Skeletal muscle tissue (tissue), 4 donors: Measurements from ENCODE around the gene INTS4. TPM values are rescaled to one million over a fixed set of nuclear protein-coding genes. Genes with fewer than 3 reads are reported as not detected.
"Not testable (repeated sequence)": the region's sequence is repeated elsewhere in the genome, so short reads cannot be mapped to it uniquely, and the experiment has no call there.

Source experiments
- H3K27ac ChIP-seq: one replicate; pipeline ENCODE4 v1.7.0; 2013; ENCODE audit warnings: mild to moderate bottlenecking, low read depth, low read length, inconsistent platforms
- H3K27me3 ChIP-seq, 3 donors: one replicate each; pipeline ENCODE4 v1.7.0; 2013; ENCODE audit warnings: low read length in 3 of 3; ENCODE audit not compliant: control insufficient read depth in 3 of 3, insufficient read depth in 3 of 3
- H3K36me3 ChIP-seq, 3 donors: one replicate each; pipeline ENCODE4 v1.7.0; 2013; ENCODE audit warnings: low read length in 3 of 3; ENCODE audit not compliant: control insufficient read depth in 3 of 3, insufficient read depth in 3 of 3
- H3K4me1 ChIP-seq, 3 donors: one replicate each; pipeline ENCODE4 v1.7.0; 2013; ENCODE audit warnings: low read length in 3 of 3, mild to moderate bottlenecking in 3 of 3; ENCODE audit not compliant: control insufficient read depth in 3 of 3, insufficient read depth in 3 of 3
- H3K4me3 ChIP-seq, 3 donors: one replicate each; pipeline ENCODE4 v1.7.0; 2013; ENCODE audit warnings: low read length in 3 of 3
- H3K9ac ChIP-seq, 3 donors: one replicate each; pipeline ENCODE4 v1.7.0; 2013; ENCODE audit warnings: low read length in 3 of 3, mild to moderate bottlenecking in 3 of 3, moderate library complexity in 2 of 3, low read depth in 1 of 3
- H3K9me3 ChIP-seq, 3 donors: one replicate each; pipeline ENCODE4 v1.7.0; 2013; ENCODE audit warnings: low read length in 3 of 3; ENCODE audit not compliant: control insufficient read depth in 3 of 3
- total RNA-seq: library from RNA; depleted of rRNA; stranded (reverse); fragments of >200 nt; gene quantifications from one replicate; pipeline ENCODE4 v1.2.3, GENCODE V29; 2014
- donor health status: Osteomylitis.

INTS4 gene
- total RNA-seq, 1 donor from 2014 or later: 40.7 TPM

- H3K27me3 ChIP-seq, H3K36me3 ChIP-seq, H3K27ac ChIP-seq, H3K4me3 ChIP-seq, H3K4me1 ChIP-seq, H3K9ac ChIP-seq, H3K9me3 ChIP-seq: not testable (repeated sequence)
Measured at GRCh38 chr11:77913608-77914306, 80.7 kb downstream of the INTS4 start.

- not testable (repeated sequence) for H3K4me1 ChIP-seq, H3K36me3 ChIP-seq, H3K9ac ChIP-seq, H3K27me3 ChIP-seq, H3K4me3 ChIP-seq, H3K27ac ChIP-seq, H3K9me3 ChIP-seq
Measured at GRCh38 chr11:77910828-77911227, 83.6 kb downstream of the INTS4 start.

DNA sequence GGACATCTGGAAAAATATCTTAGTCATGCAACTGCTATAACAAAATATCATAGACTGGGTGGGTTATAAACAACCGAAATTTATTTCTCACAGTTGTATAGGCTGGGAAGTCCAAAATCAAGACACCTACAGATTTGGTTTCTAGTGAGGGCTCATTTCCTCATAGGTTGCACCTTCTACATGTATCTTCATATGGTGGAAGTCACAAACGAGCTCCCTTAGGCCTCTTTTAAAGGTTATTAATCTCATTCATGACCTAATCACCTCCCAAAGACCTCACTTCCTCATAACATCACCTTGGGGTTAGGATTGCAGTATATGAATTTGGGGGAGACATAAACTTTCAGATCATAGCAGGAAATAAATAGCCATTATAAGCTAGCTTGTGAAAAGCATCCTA is 85.2 kb downstream of the INTS4 start:
- H3K9ac ChIP-seq: no peak overlapping the region
- no peaks in the 10 kb centered on the region for H3K9me3 ChIP-seq
- peaks cover 0 to 7% (median 7%) of the 10 kb centered on the region in 3 donors for H3K36me3 ChIP-seq
- H3K27me3 ChIP-seq: no peaks in the 10 kb centered on the region
- no peak overlapping the region for H3K27ac ChIP-seq
- no peak overlapping the region for H3K4me3 ChIP-seq
- H3K4me1 ChIP-seq: no peaks in the 10 kb centered on the region

DNA sequence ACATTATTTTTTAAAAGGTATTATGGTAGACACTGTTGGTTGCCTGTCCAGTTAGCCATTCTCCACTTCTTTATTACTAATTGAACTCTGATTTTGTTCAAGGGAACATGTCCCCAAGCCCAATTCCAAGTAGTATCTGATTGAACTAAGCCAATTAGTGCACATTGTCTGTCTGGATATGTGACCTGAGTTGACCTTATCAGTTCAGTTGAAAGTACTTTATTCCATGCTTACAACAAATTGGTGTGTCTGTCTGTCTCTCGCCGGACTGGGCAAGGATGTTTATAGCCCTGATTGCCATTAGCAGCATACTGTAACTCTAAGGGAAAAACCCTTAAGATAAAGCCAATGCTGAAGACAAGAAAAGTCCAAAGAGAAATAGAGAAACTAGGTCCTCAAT is 85.6 kb downstream of the INTS4 start:
- H3K9ac ChIP-seq: no peak overlapping the region
- no peak overlapping the region for H3K4me3 ChIP-seq
- H3K36me3 ChIP-seq: peaks cover 0 to 7% (median 7%) of the 10 kb centered on the region in 3 donors
- no peaks in the 10 kb centered on the region for H3K27me3 ChIP-seq
- H3K9me3 ChIP-seq: no peaks in the 10 kb centered on the region
- H3K27ac ChIP-seq: no peak overlapping the region
- H3K4me1 ChIP-seq: no peaks in the 10 kb centered on the region

DNA sequence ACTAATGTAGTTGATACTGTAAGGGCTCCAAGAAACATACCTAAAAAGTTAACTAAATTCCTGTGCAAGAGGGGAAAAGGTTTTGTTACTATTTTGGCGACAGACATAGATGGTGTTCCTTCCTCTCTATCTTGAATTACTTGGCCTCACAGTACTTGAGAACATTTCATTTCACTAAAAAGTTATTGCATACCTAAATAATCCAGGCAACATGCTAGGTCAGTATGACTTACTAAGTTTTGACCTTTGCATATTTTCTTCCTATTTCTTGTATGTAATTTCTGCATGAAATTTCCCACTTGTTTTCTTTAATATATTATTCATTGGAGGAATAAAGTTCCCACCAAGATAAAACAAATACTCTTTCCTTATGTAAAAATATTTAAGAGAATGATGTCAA is 99.5 kb downstream of the INTS4 start:
- H3K4me3 ChIP-seq, H3K36me3 ChIP-seq: not testable (repeated sequence)

DNA sequence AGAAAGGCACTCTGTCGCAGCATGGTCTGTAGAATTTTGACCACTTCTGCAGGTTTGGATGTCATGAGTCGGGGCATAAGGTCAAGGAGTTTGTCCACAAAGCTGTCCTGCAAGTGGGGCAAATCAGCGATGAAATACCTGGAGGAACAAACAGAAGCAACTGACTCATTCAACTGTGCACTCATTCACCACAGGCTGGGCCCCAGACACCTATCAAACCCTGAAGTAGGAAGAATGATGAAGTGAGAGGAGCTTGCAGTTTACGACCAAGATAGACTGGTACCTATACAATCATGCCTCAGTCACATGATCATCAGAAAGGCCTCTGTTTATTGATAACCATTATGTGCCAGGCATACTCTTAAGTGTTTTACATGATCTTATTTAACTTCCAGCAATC is 102.8 kb downstream of the INTS4 start:
- H3K27ac ChIP-seq, H3K27me3 ChIP-seq, H3K9ac ChIP-seq, H3K4me1 ChIP-seq, H3K9me3 ChIP-seq, H3K4me3 ChIP-seq: not testable (repeated sequence)
- peaks cover 2 to 14% (median 12%) of the 10 kb centered on the region in 3 donors for H3K36me3 ChIP-seq

More for the DNA sequence above, 99.5 kb downstream of the INTS4 start:
- not testable (repeated sequence) for H3K27ac ChIP-seq, H3K9me3 ChIP-seq, H3K27me3 ChIP-seq, H3K9ac ChIP-seq, H3K4me1 ChIP-seq

GRCh38 chr11:77891256-77891655 is 103.2 kb downstream of the INTS4 start:
- H3K36me3 ChIP-seq: peaks cover 2 to 18% (median 15%) of the 10 kb centered on the region in 3 donors
- H3K27ac ChIP-seq: not testable (repeated sequence)

GRCh38 chr11:77890619-77891056 is 103.8 kb downstream of the INTS4 start:
- H3K9me3 ChIP-seq, H3K4me1 ChIP-seq, H3K27me3 ChIP-seq, H3K4me3 ChIP-seq, H3K9ac ChIP-seq, H3K27ac ChIP-seq: not testable (repeated sequence)
- H3K36me3 ChIP-seq: peaks cover 6 to 23% (median 21%) of the 10 kb centered on the region in 3 donors

More at GRCh38 chr11:77891256-77891655, 103.2 kb downstream of the INTS4 start:
- not testable (repeated sequence) for H3K27me3 ChIP-seq, H3K4me3 ChIP-seq, H3K9me3 ChIP-seq, H3K9ac ChIP-seq, H3K4me1 ChIP-seq

- not testable (repeated sequence) for H3K9ac ChIP-seq, H3K4me3 ChIP-seq, H3K27ac ChIP-seq, H3K27me3 ChIP-seq, H3K9me3 ChIP-seq, H3K4me1 ChIP-seq
- H3K36me3 ChIP-seq: peaks cover 6 to 23% (median 21%) of the 10 kb centered on the region in 3 donors
Measured at GRCh38 chr11:77890100-77890614, 104.3 kb downstream of the INTS4 start.

DNA sequence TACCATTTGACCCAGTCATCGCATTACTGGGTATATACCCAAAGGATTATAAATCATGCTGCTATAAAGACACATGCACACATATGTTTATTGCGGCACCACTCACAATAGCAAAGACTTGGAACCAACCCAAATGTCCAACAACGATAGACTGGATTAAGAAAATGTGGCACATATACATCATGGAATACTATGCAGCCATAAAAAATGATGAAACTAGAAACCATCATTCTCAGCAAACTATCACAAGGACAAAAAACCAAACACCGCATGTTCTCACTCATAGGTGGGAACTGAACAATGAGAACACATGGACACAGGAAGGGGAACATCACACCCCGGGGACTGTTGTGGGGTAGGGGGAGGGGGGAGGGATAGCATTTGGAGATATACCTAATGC is 105.4 kb downstream of the INTS4 start:
- H3K4me1 ChIP-seq, H3K4me3 ChIP-seq, H3K27ac ChIP-seq, H3K9ac ChIP-seq, H3K9me3 ChIP-seq, H3K27me3 ChIP-seq: not testable (repeated sequence)
- H3K36me3 ChIP-seq: peaks cover 6 to 27% (median 25%) of the 10 kb centered on the region in 3 donors
